Gastrocnemius medialis (tissue), 4 donors: Measurements from ENCODE around the gene RABL6. TPM values are rescaled to one million over a fixed set of nuclear protein-coding genes. Genes with fewer than 3 reads are reported as not detected.
A peak's percentile ranks its signal among the peaks of the same experiment; 100 is the strongest.
"Not testable (repeated sequence)": the region's sequence is repeated elsewhere in the genome, so short reads cannot be mapped to it uniquely, and the experiment has no call there.

ENCODE experiments used
- ATAC-seq, 2 donors: fragments of 150-250 bp; one replicate each; pipeline ENCODE4 v1.9.1; 2016
- DNase-seq, 2 donors: peaks; one replicate each; pipeline ENCODE4 v3.0.0-alpha.2; 2019
- H3K27ac ChIP-seq, 4 donors: fragments of 200-600 bp; sonication (generic); 1 replicate in 1 of 4; 2 replicates in 3 of 4; pipeline ENCODE4 v1.5.1; 2016 to 2018; ENCODE audit warnings: mild to moderate bottlenecking in 2 of 4, moderate library complexity in 1 of 4
- H3K27me3 ChIP-seq, 3 donors: fragments of 200-600 bp; sonication (generic) in 2 of 3; 1 replicate in 1 of 3; 2 replicates in 2 of 3; pipeline versions ENCODE4 v1.5.1 to v1.6.0; 2016 to 2019; ENCODE audit warnings: mild to moderate bottlenecking in 1 of 3, moderate library complexity in 1 of 3
- H3K36me3 ChIP-seq, 2 donors: fragments of 200-600 bp; sonication (generic) in 1 of 2; one replicate each; pipeline ENCODE4 v1.5.1; 2017 to 2018
- H3K4me1 ChIP-seq, 2 donors: fragments of 200-600 bp; sonication (generic) in 1 of 2; one replicate each; pipeline ENCODE4 v1.5.1; 2016 to 2017; ENCODE audit warnings: mild to moderate bottlenecking in 2 of 2
- H3K4me3 ChIP-seq, 4 donors: fragments of 200-600 bp; sonication (generic) in 3 of 4; 1 replicate in 1 of 4; 2 replicates in 3 of 4; pipeline ENCODE4 v1.5.1; 2016 to 2019; ENCODE audit warnings: mild to moderate bottlenecking in 2 of 4
- H3K9me3 ChIP-seq, 3 donors: fragments of 200-600 bp; sonication (generic) in 2 of 3; 1 replicate in 1 of 3; 2 replicates in 2 of 3; pipeline ENCODE4 v1.5.1; 2016 to 2019
- POLR2A ChIP-seq, 2 donors: fragments of 450-650 bp; IDR thresholded peaks; one replicate each; pipeline ENCODE4 v1.6.1; 2017; ENCODE audit warnings: antibody characterized with exemption in 2 of 2, mild to moderate bottlenecking in 2 of 2, moderate library complexity in 2 of 2
- in situ Hi-C, 4 donors: fragments of 200-750 bp; cut with MboI; loops; one replicate each; pipeline versions ENCODE4 v1.15.0 to v1.8.0; 2017; ENCODE audit warnings: low sequenced_read_pairs in 4 of 4
- intact Hi-C: fragments of 100-400 bp; cut with DNase I; formaldehyde crosslinking; loops from one replicate; pipeline ENCODE4 v1.15.1; 2023; ENCODE audit warnings: low total_unique reads
- total RNA-seq, 4 donors: library from RNA; depleted of rRNA; stranded (reverse); fragments of >200 nt; gene quantifications; one replicate each; pipeline versions ENCODE4 v1.1.0 to v1.2.3, GENCODE V29; 2016
- TF ChIP-seq, protein P1 (sequence below), 5 experiments: fragments of 450-650 bp in 3 of 5; fragments of 200-600 bp in 2 of 5; sonication (generic) in 2 of 5; IDR thresholded peaks in 4 of 5; conservative IDR thresholded peaks in 1 of 5; 1 replicate in 4 of 5; 2 replicates in 1 of 5; pipeline ENCODE4 v1.5.1; 2016 to 2019; ENCODE audit warnings: antibody characterized with exemption in 5 of 5, mild to moderate bottlenecking in 3 of 5, moderate library complexity in 3 of 5

Gene RABL6
- total RNA-seq, 4 donors from 2014 or later, result 84.9 to 121 (median 105) TPM

DNA sequence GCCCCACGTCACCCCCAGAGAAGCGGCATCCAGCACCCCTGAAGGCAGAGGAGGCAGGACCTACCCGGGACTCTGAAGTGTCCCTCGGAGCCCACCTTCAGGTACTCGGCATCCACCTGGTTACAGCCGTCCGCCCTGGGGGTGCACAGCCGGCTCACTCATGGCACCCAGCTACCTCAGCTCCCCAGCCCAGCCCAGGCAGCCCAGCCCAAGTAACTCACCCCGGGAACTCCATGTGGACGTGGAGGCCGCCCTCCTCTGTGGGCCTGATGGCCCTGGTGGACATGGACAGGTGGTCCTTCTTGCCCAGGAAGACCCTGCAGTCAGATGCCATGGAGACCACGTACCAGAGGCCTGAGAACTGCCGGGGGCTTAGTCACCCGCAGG lies 44.1 kb upstream of the RABL6 start:
- no peak for ATAC-seq

GRCh38 chr9:136764301-136764891 lies 43.4 kb upstream of the RABL6 start, which contains the start of gene LCN15:
Gene LCN15, minus strand, starts transcription at chr9:136764518. Its CDS starts 30 bp downstream, at chr9:136764488.
- TF ChIP-seq, protein P1, sequence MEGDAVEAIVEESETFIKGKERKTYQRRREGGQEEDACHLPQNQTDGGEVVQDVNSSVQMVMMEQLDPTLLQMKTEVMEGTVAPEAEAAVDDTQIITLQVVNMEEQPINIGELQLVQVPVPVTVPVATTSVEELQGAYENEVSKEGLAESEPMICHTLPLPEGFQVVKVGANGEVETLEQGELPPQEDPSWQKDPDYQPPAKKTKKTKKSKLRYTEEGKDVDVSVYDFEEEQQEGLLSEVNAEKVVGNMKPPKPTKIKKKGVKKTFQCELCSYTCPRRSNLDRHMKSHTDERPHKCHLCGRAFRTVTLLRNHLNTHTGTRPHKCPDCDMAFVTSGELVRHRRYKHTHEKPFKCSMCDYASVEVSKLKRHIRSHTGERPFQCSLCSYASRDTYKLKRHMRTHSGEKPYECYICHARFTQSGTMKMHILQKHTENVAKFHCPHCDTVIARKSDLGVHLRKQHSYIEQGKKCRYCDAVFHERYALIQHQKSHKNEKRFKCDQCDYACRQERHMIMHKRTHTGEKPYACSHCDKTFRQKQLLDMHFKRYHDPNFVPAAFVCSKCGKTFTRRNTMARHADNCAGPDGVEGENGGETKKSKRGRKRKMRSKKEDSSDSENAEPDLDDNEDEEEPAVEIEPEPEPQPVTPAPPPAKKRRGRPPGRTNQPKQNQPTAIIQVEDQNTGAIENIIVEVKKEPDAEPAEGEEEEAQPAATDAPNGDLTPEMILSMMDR (IDR thresholded peaks at IDR 0.05 in 4 of 5, conservative IDR thresholded peaks at IDR 0.05 in 1 of 5), result no peak
- TF ChIP-seq POLR2A (IDR thresholded peaks at IDR 0.05), result no peak
- no peaks in the 10 kb centered on the region for H3K36me3 ChIP-seq
- DNase-seq (no peak), ATAC-seq (no peak)
- in situ Hi-C loops, result no loop called here
- no peaks in the 10 kb centered on the region for H3K9me3 ChIP-seq
- H3K4me3 ChIP-seq, result no peak within 1 kb of the TSS
- peaks cover 0 to 6% (median 0%) of the 10 kb centered on the region in 3 donors for H3K27me3 ChIP-seq
- H3K4me1 ChIP-seq, result peaks cover 0 to 4% of the 10 kb centered on the region in 2 donors
- intact Hi-C loops, result no loop called here
- no peak within 1 kb of the TSS for H3K27ac ChIP-seq

More for the DNA sequence above, 44.1 kb upstream of the RABL6 start:
- Histone ChIP-seq H3K4me1 (peaks cover 0 to 4% of the 10 kb centered on the region in 2 donors), H3K36me3 (no peaks in the 10 kb centered on the region), H3K27me3 (peaks cover 0 to 6% (median 0%) of the 10 kb centered on the region in 3 donors), H3K4me3 (no peak overlapping the region), H3K9me3 (no peaks in the 10 kb centered on the region), H3K27ac (no peak overlapping the region)
- no peak for TF ChIP-seq POLR2A (IDR thresholded peaks at IDR 0.05)
- TF ChIP-seq, protein P1 (IDR thresholded peaks at IDR 0.05 in 4 of 5, conservative IDR thresholded peaks at IDR 0.05 in 1 of 5), result no peak
- in situ Hi-C loops (no loop called here), intact Hi-C loops (no loop called here)
- no peak for DNase-seq

DNA sequence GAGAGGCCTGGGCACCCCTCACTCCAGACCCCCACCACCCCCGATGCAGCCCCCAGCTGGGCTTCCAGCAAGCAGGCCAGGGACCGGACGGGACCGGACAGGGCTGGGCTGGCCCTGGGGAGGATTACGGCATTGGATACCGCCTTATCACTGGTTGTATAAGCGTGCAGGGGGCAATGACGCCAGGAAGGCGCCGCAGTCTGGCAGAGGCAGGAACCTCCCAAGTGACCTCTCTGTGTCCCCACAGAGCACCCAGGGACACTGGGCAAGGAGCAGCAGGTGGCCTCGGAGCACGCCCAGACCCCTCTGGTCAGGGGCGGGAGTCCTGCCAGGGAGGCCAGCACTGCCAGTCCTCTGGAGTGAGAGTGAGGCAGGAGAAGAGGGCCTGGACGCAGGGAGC lies 42.7 kb upstream of the RABL6 start:
- TF ChIP-seq, protein P1 (IDR thresholded peaks at IDR 0.05 in 4 of 5, conservative IDR thresholded peaks at IDR 0.05 in 1 of 5), result no peak
- TF ChIP-seq POLR2A (IDR thresholded peaks at IDR 0.05), result no peak
- intact Hi-C loops, result no loop called here
- H3K4me3 ChIP-seq, result no peak overlapping the region
- peaks cover 0 to 4% of the 10 kb centered on the region in 2 donors for H3K4me1 ChIP-seq
- in situ Hi-C loops, result no loop called here
- no peak overlapping the region for H3K27ac ChIP-seq
- no peaks in the 10 kb centered on the region for H3K36me3 ChIP-seq
- no peaks in the 10 kb centered on the region for H3K9me3 ChIP-seq
- peaks cover 0 to 6% (median 3%) of the 10 kb centered on the region in 3 donors for H3K27me3 ChIP-seq
- peak in 1 of 2 donors; percentile 55 for ATAC-seq
- peak in 1 of 2 donors; percentile 34 for DNase-seq

GRCh38 chr9:136765745-136766409 lies 41.9 kb upstream of the RABL6 start:
- H3K27me3 ChIP-seq, result not testable (repeated sequence)

DNA sequence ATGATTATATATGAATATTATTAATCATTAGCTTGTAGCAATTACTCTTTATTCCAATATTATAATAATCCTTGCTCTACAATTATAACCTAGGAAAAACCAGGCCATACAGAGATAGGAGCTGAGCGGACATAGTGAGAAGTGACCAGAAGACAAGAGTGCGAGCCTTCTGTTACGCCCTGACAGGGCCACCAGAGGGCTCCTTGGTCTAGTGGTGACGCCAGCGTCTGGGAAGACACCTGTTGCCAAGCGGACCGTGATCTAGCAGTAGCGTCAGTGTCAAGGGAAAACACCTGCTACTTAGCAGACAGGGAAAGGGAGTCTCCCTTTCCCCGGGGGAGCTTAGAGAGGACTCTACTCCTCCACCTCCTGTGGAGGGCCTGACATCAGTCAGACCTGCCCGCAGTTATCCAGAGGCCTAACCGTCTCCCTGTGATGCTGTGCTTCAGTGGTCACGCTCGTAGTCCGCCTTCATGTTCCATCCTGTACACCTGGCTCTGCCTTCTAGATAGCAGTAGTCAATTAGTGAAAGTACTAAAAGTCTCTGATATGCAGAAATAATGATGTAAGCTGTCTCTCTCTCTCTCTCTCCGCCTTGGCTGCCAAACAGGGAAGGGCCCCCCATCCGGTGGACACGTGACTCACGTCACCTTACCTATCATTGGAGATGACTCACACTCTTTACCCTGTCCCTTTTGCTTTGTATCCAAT lies 41.2 kb upstream of the RABL6 start:
- peak overlapping the region in 1 of 4 donors; percentile 40 for H3K27ac ChIP-seq
- H3K4me3 ChIP-seq, in situ Hi-C loops, H3K36me3 ChIP-seq, intact Hi-C loops, H3K9me3 ChIP-seq, H3K4me1 ChIP-seq, H3K27me3 ChIP-seq: not testable (repeated sequence)
- TF ChIP-seq, protein P1 (IDR thresholded peaks at IDR 0.05 in 4 of 5, conservative IDR thresholded peaks at IDR 0.05 in 1 of 5), result peak in 2 of 5 experiments; percentile 49 to 52
- ATAC-seq (peak in 1 of 2 donors; percentile 37), DNase-seq (peak; percentile 60 to 79)

More at GRCh38 chr9:136765745-136766409, 41.9 kb upstream of the RABL6 start:
- DNase-seq, H3K4me1 ChIP-seq, ATAC-seq, in situ Hi-C loops, intact Hi-C loops, H3K9me3 ChIP-seq, H3K36me3 ChIP-seq, H3K4me3 ChIP-seq: not testable (repeated sequence)
- H3K27ac ChIP-seq, result peak overlapping the region in 1 of 4 donors; percentile 40
